Spleen (tissue), 7 donors: Measurements from ENCODE around the gene PHF11.

Experiments
- POLR2A ChIP-seq, 3 donors: fragments of 450-650 bp; IDR thresholded peaks; one replicate each; pipeline ENCODE4 v1.5.1; 2017; ENCODE audit warnings: antibody characterized with exemption in 3 of 3, mild to moderate bottlenecking in 1 of 3
- POLR2AphosphoS5 ChIP-seq, 3 donors: sonication (generic); formaldehyde crosslinking; IDR thresholded peaks; one replicate each; pipeline ENCODE4 v1.5.1; 2017; ENCODE audit warnings: antibody characterized with exemption in 3 of 3
- TF ChIP-seq, protein P1 (sequence below), 11 experiments: fragments of 200-600 bp in 7 of 11; fragments of 450-650 bp in 4 of 11; sonication (generic) in 4 of 11; IDR thresholded peaks in 8 of 11; conservative IDR thresholded peaks in 3 of 11; 1 replicate in 7 of 11; 2 replicates in 4 of 11; pipeline versions ENCODE4 v1.4.0 to v1.8.0; 2016 to 2021; ENCODE audit warnings: antibody characterized with exemption in 11 of 11, inconsistent platforms in 4 of 11, mild to moderate bottlenecking in 1 of 11
- donor health status: DM: no; HTN: no; CAD: no; lungs with moderate emphysema.
- donor health status: DM: no; HTN: no; CAD: no.
- donor health status: DM: no; HTN: no; CAD: no.

DNA sequence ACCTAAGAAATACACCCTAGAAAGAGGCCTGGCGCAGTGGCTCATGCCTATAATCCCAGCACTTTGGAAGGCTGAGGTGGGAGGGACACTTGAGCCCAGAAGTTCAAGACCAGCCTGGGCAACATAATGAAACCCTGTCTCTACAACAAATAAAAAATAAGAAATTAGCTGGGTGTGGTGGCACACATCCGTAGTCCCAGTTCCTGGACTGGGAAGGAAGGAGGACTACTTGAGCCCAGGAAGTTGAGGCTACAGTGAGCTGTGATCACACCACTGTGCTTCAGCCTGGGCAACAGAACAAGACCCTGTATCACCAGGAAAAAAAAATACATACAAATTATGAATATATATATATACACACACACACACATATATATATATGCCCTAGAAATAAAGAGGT is 42.7 kb downstream of the PHF11 start:
- TF ChIP-seq, protein P1, sequence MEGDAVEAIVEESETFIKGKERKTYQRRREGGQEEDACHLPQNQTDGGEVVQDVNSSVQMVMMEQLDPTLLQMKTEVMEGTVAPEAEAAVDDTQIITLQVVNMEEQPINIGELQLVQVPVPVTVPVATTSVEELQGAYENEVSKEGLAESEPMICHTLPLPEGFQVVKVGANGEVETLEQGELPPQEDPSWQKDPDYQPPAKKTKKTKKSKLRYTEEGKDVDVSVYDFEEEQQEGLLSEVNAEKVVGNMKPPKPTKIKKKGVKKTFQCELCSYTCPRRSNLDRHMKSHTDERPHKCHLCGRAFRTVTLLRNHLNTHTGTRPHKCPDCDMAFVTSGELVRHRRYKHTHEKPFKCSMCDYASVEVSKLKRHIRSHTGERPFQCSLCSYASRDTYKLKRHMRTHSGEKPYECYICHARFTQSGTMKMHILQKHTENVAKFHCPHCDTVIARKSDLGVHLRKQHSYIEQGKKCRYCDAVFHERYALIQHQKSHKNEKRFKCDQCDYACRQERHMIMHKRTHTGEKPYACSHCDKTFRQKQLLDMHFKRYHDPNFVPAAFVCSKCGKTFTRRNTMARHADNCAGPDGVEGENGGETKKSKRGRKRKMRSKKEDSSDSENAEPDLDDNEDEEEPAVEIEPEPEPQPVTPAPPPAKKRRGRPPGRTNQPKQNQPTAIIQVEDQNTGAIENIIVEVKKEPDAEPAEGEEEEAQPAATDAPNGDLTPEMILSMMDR (IDR thresholded peaks at IDR 0.05 in 8 of 11, conservative IDR thresholded peaks at IDR 0.05 in 3 of 11), result no peak
- TF ChIP-seq POLR2AphosphoS5 (IDR thresholded peaks at IDR 0.05) (no peak), POLR2A (IDR thresholded peaks at IDR 0.05) (no peak)
